Right forelimb (tissue), 1 donor: ENCODE data around the gene RARRES1.
A peak's percentile ranks its signal among the peaks of the same experiment; 100 is the strongest.

Source experiments
- DNase-seq: peaks from one replicate; pipeline ENCODE4 v3.0.0-alpha.2; 2018

RARRES1 gene

DNA sequence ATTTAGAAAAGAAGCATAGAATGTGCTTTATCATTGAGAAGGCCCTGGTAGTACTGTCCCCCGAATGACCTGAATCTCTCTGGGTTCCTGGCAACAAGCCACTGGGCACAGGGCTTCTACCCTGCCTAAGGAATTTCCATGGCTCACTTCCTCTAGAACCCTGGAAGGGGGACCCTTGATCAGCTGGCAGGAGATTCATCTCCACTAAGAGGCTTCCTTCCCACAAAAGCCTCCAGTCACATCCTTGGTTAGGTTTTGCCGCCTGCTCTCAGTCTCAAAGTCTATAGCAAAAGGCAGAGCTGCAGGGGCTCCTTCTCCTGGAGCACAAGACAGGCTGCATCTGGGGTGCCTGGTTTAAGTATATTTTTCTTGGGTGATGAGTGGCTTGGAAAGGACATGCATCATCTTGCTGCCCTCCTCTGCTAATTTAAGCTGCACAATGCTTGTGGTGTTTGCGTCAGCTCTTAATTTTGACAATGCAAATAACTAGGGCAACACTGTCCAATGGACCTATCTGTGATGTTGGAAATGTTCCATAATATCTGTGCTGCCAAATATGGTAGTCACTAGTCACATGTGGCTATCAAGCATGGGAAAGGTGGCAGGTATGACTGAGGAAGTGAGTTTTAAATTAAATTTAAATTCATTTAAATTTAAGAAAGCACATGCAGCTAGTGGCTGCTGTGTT, 33.4 kb upstream of the RARRES1 start:
- no peak for DNase-seq

DNA sequence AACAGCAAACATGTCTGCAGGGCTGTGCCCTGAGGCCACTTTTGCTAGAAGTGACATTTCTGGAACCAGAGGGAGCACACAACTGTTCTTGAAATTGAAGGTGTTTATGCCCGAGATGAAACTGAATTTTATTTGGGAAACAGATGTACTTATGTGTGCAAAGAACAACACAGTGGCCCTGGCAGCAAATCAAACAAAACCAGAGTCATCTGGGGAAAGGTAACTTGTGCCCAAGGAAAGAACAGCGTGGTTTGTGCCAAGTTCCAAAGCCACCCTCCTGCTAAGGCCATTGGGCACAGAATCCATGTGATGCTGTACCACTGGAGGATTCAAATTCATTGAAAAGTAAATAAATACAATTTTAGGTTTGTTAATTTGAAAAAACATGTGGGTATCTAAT, 31.2 kb upstream of the RARRES1 start:
- no peak for DNase-seq

- no peak for DNase-seq
Measured at GRCh38 chr3:158762701-158763100, 30.4 kb upstream of the RARRES1 start.

DNA sequence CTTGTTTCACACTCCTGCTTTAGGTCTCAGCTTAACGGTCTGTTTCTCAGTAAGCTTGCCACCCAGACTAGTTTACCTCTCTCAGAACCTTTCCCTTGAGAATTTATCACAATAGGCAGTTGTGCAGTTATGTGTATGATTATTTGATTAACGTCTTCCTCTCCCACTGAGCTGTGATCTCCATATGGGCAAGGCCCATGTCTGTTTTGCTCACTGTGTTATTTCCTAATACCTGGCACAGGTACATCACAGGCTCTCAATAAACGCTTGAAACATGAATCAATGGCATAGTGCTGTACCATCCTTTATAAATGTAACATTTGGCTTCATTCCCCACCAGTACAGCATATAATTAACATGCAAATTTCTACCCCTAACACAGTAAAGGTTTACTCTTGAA, 29.1 kb upstream of the RARRES1 start:
- DNase-seq, result no peak

DNA sequence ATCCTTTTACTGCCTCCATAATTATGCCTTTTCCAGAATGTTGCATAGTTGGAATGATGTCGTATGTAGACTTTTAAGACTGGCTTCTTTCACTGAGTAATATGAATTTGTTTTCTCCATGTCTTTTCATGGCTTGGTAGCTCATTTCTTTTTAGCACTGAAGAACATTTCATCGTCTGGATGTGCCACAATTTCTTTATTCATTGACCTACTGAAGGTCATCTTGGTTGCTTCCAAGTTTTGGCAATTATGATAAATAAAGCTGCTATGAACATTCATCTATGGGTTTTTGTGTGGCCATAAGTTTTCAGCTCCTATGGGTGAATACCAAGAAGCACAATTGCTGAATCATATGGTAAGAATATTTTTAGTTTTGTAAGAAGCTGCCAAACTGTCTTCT, 23.2 kb upstream of the RARRES1 start:
- DNase-seq, result no peak

DNA sequence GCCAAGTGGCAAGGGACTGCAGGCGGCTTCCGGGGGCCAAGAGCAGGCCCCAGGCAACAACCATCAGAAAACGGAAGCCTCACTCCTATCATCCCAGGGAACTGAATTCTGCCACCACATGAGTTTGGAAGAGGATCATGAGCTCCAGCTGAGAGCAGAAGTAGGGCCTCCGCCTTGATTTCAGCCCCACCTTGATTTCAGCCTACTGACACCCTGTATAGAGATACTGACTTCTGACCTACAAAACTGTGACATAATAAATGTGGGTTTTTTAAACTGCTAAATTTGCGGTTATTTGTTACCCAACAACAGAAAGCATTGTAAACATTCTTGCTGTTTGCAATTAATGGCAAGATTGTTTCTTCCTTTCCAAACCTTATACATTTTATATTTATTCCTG, 21.6 kb upstream of the RARRES1 start:
- DNase-seq, result peak; percentile 10

DNA sequence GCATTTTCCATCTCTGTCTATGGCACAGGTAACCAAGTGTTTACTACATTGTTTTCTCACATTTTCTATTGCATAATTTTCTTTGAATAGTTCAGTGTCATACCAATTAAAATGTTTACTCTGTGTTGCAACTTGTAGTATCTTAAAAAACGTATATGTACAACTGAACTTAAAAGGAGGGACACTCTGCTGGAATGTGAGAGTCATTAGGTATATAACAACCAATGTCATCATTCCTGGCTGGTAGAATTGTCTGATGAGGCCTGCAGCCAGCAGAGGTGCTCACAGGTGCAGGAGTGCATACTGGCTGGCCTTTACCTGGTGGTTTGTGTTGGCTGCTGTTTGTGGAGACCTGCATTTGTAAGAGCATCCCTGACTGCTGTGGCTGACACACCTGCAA, 19.1 kb upstream of the RARRES1 start:
- no peak for DNase-seq

- DNase-seq, result peak; percentile 13
Measured at GRCh38 chr3:158750016-158750415, 17.8 kb upstream of the RARRES1 start.

DNA sequence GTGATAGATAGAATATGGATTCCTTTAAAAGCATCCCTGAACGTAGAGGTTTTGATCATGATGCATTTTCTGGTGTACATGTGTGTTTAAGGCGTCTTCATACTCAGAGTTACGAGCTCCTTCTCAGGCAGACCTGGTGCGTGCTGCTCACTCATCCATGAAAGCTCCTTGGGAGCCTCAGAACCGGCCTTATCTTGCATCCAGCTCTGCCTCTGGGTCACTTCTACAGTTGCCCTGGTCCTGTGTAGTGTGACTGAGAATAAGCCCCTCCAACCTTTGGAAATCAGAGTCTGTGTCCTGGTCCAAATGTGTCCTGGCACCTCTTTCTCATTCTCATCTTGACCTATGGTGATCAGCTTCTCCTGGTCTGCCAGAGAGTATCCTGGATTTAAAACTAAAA, 17.3 kb upstream of the RARRES1 start:
- peak; percentile 3 for DNase-seq

DNA sequence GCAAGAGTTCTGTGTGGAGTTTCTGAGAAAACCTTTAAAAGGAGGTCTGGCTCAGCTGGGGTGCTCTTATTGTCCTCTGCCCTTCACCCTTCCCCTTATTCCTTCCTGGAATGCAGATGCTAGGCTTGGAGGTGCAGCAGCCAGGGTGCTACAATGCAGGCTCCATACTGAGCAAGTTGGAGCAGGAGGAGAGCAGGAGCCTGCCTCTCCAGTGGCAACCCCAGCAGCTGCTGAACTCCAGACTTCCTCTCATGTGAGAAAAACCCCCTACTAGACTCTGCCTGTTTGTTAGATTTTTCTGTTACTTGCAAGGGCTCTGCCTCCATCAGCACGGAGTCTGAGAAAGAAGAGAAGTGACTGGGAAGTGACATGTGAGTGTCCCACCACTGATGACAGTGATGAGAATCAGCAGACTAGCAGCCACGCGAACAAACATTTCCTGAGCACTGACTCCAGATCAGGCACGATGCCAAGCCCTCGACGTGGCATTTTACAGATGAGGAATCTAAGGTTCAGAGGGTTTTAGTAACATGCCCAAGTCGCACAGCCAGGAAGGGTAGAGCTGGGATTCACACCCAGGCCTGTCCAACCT, 16.1 kb upstream of the RARRES1 start:
- peak; percentile 32 for DNase-seq

DNA sequence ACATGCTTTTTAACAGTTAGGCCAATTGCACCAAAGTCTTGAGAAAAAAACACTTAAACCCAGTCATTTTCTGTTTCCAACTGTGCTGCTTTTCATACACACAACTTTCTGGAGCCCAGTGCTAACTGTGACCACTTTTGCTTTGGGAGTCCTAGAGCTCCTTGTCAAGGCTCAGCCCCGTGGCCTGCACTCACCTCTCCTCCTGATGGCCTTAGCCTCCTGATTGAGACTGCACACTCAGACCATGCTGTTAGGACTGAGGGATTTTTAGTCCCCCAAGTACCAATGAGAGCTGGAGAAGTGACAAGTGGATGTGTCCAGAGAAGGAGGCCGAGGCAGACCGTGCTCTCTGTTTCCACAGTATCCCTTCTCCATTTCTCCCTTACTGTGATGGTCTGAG, 15.2 kb upstream of the RARRES1 start:
- peak; percentile 18 for DNase-seq

DNA sequence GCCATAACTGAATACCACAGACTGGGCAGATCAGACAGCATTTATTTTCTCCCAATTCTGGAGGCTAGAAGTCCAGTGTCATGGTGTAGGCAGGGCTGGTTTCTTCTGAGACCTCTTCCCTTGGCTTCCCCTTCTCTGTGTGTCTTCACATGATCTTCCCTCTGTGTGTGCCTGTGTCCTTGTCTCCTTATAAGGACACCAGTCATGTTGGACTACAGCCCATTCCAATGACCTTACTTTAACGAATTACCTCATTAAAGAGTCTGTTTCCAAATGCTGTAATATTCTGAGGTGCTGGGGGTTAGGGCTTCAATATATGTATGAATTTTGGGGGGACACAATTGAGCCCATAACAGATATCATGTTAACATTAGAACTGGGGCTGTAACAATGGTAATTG, 13.3 kb upstream of the RARRES1 start:
- DNase-seq, result no peak

DNA sequence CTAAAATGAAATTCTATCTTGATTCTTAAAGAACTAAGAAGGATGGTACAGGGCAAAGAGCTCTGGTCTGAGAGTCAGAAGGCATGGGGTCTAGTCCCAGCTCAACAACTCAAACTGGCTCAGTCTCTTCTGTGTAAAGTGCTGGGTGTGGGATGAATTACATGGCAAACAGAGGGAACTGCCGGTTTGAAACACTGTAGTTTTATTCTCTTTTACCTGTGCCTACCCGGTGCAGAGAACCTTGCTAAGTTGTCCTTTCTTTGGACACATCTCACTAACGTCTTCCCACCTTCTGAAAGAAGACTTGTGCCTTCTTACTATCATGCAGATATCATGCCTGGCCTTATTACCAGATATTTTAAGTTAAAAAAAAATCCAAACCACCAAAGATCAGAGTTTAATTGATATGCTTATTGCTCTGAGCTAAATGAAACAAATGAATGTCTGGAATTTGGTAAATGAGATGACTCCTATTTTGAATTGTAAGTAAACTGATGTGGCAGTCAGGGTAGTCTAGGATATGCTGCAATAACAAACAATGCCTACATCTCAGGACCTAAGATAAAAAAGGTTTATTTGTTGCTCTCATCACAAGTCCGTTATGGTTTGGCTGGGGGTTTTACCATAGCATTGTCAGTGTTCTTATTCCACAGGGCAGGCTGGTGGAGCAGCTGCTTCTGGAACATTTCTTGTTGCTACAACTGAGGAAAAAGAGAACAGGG, 12.5 kb upstream of the RARRES1 start:
- no peak for DNase-seq

- peak; percentile 28 for DNase-seq
Measured at GRCh38 chr3:158743664-158744566, 11.7 kb upstream of the RARRES1 start.

- DNase-seq, result peak; percentile 1
Measured at GRCh38 chr3:158742871-158743663, 10.8 kb upstream of the RARRES1 start.

DNA sequence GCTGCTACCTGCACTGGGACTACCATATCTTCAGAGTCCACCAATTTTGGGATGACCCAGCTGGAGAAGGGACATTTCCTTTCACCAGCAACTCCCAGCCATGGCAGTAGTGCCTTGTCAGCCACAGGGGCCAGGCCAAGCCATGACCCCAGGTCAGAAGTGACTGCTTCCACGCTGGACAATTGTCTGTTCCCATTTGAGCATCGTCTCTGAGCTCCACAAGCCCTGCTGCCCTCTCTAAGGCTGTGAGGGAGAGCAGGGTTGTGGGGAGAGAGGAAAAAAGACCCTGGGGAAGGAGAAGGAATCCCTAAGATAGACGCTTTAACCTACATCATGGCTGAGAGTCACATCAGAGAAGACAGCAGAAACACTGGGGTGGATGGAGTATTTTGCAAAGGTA, 7.4 kb upstream of the RARRES1 start:
- peak; percentile 23 for DNase-seq

DNA sequence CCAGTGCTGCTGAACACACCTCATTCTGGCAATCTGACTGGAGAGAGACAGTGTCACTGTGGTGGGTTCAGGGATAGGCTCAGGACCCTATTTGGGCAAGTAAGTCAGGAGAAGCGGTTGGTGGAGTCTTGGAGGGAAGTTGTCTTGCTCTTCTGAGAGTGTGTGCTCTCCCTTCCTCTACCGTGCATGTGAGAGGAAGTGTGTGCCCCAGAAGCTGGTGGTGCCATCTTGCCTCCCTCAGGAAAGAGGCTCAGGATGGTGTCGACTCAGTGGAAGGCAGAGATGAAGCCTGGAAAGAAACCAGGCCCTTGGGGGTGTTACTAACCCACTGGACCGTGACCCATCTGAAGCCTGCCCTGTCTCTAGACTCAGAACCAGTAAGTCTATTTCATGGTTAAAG, 6.8 kb upstream of the RARRES1 start:
- peak; percentile 19 for DNase-seq

DNA sequence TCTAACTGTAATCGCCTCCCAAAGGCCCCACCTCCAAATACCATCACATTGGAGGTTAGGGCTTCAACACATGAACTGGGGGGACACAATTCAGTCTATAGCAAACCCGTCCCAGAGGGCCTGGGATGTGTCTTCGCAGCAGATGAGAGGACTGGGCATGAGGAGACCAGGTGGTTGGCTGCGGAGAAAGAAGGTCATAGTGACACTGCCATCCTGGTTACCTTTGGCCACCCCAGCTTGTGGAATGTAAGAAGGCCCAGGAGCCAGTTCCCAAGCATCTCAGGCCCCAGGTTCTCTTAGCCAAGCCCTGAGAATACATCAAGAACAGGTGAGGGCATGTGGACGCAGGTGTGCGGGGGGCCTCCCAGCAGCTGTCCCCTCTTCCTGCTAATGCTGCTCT, 6.4 kb upstream of the RARRES1 start:
- DNase-seq, result peak; percentile 6

GRCh38 chr3:158737976-158738615, 5.8 kb upstream of the RARRES1 start:
- DNase-seq, result peak; percentile 16

DNA sequence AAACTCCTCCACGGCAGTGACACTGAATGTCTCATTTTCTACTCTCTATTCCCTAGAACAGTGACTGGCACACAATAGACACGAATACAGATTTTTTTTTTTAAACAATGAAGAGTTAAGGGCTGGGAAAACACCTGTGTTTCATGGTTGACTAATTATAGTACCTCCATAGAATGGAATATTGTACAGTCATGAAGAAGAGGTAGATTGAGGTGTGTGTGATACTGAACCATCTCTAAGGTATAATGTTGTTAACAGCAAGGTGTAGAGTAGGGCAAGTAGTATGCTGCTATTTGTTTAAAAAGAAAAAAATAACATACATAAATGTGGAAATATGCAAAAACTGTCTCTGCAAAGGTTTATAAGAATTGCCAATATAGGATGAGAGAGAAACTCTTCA, 5.2 kb upstream of the RARRES1 start:
- no peak for DNase-seq

GRCh38 chr3:158735296-158736033, 3.2 kb upstream of the RARRES1 start:
- DNase-seq, result no peak
